NCI-H524 treated with DMSO at 0.1 percent for 48 hours (cell line): ENCODE results near the gene SYNE3.
A peak's percentile ranks its signal among the peaks of the same experiment; 100 is the strongest.

ENCODE experiments used
- DNase-seq: peaks from one replicate; lab custom pipeline; 2025; lab: John Stamatoyannopoulos, UW

The SYNE3 gene

DNA sequence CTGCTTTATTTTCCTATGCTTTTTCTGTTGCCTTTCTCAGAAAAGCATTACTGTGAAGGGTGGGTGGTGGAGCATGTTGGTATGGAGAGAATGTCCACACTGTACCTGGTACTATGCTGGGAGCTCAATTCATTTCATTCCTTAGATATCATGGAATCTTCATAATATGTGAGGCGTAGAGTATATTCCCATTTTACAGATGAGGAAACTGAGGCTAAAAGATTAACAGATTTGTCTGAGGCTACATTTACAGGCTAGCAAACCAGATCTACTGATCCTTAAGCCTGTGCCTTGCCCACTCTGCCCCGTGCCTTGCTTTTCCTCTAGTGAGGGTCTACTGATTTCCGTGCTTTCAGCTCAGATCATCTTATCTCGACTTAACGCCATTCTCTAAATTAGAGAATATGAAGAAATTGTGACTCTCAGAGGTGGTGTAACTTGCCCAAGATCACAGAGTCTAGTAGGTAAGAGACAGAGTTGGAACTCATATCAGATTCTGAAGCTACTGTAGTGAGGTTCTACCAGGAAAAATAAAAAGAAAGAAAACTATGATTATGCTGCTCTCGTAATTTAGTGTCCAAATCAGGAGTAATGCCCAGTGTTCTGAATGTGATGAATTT is 23.9 kb upstream of the SYNE3 start:
- DNase-seq, result no peak

DNA sequence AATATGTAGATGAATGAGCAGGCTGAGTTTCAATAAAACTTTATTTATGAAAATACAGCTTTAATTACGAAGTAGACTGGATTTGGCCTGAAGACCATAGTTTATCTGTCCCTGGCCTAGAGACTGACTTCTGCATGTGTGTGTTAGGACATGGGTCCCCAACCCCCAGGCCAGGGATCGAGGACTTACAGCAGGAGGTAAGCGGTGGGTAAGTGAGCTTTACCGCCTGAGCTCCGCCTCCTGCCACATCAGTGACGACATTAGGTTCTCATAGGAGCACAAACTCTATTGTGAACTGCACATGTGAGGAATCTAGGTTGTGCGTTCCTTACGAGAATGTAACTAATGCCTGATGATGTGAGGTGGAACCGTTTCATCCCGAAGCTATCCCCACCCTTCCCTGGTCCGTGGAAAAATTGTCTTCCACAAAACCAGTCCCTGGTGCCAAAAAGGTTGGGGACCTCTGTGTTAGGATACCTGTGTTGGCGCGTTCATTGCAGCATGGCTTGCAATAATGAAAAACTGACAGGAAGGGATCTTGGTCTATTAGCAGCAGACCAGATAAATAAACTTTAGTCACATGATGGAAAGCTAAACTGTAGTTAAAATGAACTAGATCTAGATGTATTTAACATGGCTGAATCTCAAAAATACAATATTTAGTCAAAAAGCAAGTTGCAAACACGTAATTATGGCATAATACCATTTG is 22.5 kb upstream of the SYNE3 start:
- no peak for DNase-seq

DNA sequence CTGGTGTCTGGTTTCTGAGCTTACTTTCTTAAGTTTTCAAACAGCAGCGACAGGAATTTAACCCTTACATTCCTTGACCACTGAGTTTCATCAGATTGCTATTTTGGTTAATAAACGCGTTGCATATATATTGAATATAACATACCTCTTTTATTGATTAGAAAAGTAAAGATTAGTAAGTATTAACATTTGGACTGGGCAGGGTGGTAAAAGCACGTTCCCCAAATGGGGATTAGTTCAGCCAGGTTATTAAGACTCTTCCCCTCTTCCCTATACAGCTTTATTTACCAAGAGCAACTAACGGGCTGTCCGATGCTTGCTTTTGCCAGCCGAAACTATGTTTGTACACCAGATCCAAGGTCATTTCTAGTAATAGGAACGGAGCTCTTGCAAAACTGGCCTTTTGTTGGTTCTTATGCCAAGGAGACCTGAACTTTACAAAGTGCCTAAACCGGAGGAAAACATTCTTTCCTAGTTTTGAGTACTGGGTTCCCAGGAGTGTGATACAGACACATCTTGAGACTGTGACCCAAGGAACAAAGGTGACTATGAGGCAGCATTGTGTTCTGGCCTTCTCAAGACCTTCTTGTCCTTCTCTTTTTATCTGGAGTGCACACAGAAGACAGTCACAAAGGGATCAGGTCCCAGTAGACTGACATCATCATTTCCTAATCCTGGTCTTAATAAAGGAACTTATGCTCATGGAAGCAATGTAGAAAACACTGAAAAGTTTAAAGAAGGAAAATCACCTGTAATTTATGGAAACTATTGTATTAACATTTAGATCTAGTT is 21.0 kb upstream of the SYNE3 start:
- DNase-seq, result no peak

DNA sequence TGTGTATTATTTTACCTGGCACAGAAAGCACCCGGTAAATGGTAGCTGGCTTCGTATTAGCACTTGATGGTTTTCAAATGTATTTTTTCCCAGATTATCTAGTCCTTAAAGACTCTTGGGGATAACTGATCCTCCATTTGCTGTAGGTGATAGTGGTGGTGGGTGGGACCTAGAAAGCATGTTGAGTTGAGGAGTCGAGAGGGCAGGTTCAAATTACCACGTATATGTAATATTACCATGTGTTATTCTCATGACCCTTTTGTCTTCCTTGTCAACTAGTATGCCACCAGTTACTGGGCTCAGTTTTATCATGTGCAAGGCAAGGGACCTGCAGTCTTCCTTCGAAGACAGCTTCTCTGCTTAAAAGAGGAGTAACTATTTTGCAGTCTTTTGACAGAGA is 20.2 kb upstream of the SYNE3 start:
- DNase-seq, result peak; percentile 27

DNA sequence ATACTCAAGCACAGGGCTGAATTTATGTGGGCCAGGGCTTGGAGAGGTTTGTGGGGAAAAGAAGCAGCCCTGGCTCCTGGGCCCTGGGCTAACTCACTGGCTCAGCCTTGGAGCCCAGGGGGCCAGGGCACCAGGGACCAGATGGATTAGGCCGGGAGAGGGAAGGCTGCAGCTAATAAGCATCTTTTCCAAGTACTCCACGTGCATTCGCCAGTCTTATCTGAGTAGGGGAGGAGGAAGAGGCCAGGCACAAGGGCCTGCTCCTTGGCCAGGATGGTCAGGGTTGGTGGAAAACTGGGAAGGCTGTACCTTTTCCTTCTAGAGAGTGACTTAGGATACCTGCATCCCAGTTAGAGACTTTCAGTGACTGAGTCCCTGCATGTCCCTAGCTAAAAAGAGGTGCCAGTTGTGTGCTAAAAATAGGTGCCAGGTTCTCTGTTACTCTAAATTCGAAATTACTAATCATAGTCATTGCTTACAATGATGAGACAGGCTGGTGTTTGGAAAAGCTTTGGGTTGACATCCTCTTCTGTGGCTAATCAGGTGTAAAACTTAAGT is 19.7 kb upstream of the SYNE3 start:
- DNase-seq, result no peak

DNA sequence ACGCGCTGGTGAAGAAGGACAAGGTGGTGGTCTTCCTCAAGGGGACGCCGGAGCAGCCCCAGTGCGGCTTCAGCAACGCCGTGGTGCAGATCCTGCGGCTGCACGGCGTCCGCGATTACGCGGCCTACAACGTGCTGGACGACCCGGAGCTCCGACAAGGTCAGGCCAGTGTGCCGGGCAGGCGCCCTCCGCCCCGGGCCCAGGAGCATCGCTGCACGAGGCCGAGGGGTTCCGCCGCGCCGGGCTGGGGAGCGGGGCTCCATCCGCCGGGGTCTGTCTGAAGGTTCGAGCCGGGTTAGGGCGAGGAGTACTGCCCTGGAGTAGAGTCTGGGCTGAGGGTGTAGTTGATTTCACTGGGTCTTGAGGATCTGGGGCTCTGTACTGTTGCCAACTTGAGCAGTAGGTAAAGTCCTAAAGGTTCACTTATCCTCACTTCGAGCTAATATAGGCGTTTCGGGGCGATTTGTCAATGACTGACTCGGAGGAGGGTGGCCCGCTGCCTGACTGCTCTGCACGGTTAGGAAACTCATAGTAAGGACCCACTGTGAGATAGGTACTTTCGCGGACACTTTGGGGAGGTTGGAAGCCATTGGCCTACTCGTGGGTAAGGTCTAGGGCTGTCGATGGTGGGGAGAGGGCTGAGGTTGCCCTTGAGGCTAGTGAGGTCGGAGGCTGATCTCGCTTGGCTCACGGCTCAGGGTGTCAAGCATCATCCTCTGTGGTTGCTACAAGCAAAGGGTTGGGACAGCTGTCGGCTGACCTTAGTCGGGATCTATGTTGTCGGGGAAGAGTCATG is 19.0 kb upstream of the SYNE3 start:
- no peak for DNase-seq

DNA sequence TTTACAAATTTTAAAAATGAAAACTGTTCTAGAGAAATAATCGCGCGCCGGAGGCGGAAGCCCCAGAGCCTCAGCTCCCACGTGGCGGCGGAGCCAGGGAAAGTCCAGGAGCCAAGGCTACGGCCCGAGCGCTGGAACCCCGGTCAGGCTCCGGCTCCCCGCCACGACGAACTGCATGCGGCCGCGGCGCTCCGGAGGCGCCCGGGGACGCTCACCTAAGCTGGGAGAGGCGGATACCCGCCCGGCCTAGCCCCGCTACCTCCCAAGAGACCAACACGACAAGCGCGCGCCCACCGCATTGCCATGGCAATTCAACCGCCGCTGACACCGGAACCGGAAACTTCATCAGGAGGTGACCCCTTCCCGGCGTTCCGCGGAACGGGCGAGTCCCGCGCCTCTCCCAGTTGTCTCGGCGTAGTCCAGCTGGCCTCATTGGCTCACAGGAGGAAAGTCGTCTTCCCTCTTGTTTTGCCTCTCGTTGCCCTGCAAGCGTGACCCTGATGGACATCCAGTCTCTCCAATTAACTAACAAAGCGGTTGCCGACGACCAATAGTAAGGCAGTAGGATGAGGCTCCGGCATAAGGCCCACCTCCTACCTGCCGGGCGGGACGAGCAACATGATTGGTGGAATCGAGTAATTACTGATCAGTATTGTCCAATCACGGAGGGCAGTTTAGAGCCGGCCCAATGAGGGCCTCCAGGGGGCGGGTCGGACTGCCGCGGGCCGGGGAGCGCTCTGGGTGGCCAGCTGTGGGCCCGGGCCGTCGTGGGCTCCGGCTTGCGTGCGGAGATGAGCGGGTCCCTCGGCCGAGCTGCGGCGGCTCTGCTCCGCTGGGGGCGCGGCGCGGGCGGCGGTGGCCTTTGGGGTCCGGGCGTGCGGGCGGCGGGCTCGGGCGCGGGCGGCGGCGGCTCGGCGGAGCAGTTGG is 18.1 kb upstream of the SYNE3 start, which contains the start of gene GLRX5:
Gene GLRX5 (plus strand): TSS at position 752 of the 927 bp plus-strand sequence. CDS start 40 bp downstream, at position 792.
- DNase-seq, result peak; percentile 100

DNA sequence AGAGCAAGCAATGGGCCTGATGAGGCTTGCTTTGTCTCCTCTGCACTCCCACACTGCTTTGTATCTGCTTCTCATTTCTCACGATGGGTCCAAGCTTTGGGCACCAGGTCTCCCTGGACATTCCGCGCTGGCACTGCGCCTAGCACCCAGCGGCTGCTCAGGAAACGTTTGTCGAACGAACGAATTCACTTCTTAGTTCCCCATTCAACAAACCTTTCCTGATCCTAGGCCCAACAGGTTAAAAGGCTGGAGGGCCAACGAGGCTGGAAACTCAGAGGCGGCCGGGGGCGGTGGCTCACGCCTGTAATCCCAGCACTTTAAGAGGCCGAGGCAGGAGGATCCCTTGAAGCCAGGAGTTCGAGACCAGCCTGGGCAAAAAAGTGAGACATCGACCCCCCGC is 17.4 kb upstream of the SYNE3 start:
- no peak for DNase-seq

DNA sequence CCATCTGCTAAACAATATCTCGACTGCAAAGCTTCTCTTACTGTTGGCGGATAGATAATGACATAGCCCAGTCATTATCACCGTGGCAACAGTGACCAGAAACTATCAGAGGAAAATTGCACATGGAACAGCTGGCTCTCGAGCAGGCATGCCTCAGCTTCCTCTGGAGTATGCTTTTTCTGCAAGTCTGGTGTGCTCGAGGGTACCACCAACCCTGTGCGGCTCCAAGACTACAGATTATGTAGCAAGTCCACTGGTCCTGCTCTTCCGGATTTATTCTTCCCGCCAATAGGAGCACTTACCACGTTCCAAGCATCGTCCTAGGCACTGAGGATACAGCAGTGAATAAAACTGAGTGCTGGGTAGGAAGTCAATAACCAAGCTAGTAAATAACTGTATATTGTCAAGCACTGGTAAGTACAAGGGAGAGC is 17.0 kb upstream of the SYNE3 start:
- peak; percentile 77 for DNase-seq

DNA sequence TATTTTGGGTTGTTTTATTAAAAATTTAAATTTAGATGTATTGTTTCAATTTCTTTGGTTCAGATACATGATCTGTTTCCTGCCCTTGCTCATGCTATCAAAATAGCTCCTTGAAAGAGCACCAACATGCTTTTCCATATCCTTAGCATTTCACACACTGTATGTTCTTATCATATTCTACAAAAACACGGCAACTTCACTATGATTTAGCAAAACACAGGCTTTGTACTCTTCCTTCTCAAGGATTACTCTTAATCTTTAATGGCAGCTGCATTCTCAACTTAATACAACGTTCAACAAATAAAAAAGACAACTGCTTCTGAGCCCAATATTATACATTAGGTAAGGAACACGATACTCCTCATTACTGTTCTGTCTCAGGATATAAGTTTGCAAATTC is 15.5 kb upstream of the SYNE3 start:
- no peak for DNase-seq

DNA sequence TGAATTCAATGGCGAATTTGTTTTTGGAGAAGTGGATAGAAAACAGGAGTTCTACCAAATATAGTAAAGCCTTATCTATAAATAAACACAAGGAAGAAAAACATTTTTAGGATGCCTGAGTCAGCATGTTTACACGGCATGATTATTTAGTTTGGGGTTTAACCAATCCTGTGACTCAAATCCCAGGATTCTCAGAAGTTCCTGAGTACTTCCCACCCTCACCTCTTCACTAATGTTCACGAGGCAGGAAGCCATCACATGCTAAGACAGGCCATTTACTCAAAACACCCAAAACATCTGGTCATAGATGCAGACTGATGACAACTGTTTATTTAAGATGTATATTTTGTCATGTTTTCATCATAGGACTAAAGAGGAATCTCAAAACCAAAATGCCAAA is 15.0 kb upstream of the SYNE3 start:
- DNase-seq, result no peak

DNA sequence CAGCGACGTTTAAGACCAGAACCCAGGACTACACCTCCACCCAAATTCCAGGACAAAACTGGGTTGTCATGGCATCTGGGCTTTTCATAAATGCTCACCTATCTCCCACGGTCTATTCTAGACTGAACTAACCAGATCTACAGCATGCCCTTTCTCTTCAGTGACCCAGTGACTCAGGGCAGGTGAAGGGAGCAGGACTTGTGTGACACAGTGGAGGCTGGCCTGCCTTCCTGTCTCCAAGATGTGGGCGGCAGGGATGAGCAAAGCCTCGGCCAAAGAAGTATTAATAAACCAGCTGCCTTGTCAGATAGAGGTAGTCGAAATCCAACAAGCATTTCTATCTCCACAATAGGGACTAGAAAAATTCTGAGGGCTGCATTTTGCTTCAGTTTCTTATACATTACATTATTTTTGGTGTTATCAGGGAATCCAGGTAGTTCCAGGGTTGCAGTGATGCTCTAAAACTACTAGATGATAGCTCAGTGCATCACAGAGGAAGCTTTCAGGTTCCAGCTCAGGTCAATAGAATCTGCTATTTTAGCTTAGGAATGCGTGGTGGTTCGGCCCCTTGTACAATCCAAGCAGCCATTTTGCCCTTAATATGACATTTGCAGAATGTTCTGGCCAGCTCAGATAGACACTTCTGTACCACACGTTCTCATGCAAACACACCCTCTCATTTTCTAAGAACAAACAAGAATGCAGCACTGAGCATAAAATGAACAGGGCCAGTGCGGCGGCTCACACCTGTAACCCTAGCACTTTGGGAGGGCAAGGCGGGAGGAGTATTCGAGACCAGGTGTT is 14.2 kb upstream of the SYNE3 start:
- DNase-seq, result no peak

DNA sequence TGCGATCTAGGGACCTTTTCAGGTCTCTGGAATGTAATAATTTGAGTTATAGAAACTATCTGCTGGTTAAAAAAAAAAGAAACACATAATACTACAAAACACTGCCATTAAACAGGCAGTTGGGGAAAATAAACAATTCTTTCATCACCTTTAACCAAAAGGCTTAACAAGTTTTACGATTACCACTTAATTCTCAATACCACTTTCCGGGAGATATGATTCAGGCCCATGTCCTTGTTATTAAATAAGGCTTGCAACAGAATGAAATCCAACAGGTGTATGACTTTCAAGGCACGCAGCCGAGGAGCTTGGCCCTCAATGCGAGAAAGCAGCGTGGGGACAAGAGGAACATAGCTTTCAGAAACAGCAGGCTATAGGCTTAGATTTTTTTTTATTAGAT is 12.8 kb upstream of the SYNE3 start:
- DNase-seq, result no peak

DNA sequence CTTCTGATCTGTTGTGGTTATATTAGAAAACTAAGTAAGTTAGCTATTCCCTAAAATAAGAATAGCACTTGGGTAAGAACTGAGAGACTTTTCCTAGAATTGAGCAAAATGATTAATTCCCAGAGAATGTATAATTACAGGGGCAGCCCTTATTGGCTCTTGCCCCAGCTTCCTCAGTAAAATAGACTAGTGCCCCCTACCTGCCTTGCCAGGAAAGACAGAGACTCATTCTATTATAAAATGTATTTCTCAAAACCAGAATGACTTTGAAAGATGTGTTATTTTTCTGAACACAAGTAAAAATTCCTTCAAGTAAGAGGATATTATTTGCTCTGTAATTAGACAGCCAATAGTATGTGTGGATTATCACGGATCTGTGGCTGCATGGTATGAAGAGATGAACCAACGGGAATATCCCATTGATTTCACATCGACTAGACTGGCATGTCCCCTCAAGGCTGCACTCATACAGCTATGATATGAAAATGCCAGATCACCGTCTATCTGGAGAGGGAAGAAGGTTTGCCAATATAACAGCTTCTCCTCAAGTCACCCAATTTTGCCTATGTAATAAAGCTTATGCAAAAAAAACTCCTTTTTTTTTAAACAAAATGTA is 11.0 kb upstream of the SYNE3 start:
- no peak for DNase-seq

DNA sequence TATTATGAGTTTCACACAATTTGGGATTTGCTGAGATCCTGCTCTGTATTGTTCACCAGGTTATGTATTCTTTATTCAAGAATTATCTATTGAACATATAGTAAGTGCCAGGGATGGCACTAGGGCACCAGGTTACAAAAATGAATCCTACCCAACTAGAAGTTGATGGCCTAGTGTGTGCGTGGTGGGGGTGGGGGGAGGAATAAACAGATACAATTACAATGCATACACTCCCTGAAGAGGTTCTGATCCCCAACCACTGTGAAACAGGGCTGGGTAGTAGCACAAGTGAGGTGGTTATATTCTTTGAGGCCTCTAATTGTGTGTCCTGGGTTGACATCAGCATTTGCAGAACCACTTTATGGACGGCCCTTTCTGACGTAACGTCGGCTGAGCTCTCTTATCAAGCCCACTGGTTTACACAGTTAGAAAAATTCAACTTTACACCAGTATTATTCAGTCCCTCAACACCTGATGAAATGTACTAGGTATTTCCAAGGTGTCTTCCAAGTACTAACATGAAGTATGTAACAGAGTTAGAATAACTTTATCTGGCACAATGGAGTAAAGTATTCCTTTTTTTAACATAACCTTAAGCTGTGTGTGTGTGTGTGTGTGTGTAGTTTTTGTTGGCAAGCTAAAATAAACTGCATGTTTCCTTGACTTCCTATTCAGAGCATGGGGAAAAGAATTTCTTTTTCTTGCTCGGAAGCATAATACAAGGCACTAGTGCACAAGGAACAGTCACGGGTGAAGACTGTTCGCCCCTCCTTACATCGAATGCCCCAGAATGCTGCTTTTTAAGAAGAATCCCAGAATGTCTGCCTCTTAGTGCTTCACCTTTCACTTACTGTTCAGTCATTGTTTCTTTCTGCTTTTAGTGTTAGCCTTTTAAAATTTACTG is 10.3 kb upstream of the SYNE3 start:
- DNase-seq, result no peak

DNA sequence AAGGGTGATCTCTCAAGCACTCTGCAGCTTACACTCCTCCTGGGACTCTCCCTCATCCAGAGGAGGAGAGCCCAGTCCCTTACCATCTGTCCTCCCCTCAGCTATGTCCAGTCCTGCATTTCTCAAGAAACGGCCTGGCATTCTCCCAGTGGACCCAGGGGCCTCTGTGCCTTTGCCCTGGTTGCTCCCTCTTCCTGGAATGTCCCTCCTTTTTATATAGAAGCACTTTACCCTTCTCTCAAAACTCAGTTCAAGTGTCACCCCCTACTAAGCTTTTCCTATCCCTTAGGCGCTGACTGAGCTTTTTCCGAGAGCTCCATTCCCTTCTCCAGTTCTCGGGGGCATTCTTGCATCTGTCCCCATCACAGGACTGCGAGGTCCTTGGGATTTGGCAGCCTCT is 9.5 kb upstream of the SYNE3 start:
- no peak for DNase-seq

DNA sequence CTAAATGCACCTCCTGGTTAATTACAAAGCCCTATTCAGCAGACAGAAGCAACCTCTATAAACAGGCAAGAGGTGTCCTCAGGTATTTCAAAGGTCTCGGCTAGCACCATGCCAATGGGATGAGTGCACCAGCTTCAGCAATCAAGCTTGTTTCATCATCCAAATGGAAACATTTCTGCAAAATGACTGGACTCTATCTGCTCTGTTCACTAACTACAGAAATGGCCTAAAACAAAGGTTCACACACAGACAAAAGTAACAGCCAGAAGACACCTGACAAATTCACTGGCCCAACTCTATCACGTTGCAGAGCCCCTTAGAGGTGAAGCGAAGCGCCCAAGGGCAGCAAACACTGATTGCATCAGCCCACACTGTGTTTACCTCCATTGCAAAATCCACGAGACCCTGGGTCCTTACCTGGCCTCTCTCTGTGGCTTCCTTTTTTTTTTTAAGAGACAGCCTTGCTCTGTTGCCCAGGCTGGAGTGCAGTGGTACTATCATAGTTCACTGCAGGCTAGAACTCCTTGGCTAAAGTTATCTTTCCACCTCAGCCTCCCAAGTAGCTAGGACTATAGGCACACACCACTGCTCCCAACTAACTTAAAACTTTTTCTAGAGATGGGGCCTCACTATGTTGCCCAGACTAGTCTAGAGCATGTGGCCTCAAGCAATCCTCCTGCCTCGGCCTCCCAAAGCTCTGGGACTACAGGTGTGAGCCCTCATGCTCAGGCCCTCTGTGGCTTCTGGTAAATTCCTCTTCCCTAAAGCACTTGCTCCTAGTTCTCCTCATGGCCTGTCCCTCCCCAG is 8.5 kb upstream of the SYNE3 start:
- no peak for DNase-seq
